ENCODE data around the gene ACIN1. TPM values are rescaled to one million over a fixed set of nuclear protein-coding genes. Genes with fewer than 3 reads are reported as not detected.

ACIN1 gene
- total and polyA plus RNA-seq, 9 of the 15 experiments (the other 6 are each of a cell fraction or from before 2014, with no cell fraction given), result 5.0 to 196 (median 129) TPM

DNA sequence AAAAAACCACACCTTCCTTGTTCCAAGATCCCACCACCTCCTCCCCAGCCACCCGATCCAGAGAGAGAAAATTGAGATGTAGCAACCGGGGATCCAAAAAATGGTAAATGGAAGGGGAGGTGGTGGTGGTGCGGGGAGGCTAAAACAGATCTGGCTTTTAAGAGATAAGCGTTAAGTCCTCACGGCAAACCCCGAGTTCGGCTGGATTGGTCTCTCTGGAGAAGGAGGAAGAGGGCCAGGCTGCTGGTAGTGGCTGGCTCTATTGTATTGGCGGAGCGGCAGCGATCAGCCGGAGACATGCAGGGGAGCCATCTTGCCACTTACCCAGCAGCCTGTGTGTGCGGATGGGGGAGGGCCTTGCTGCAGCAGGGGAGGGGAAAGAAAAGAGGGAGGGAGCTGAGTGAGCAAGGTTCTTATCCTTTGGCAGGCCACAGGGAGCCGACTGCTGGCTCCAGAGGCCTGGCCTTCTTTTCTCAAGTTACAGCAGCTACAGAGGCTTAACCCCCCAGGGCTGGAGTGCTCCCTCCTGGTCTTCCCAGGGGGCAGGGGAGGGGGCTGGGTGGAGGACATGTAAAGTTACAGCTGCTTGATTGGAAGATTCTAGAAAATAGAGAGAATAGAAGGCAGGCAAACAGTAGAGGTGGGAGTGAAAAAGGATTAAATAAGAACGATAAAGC, 23.6 kb downstream of the ACIN1 start (continued):
- TF ChIP-seq, protein P1, sequence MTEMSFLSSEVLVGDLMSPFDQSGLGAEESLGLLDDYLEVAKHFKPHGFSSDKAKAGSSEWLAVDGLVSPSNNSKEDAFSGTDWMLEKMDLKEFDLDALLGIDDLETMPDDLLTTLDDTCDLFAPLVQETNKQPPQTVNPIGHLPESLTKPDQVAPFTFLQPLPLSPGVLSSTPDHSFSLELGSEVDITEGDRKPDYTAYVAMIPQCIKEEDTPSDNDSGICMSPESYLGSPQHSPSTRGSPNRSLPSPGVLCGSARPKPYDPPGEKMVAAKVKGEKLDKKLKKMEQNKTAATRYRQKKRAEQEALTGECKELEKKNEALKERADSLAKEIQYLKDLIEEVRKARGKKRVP (CRISPR knock-in tag; IDR thresholded peaks at IDR 0.05), result no peak
- TF ChIP-seq PHB (CRISPR knock-in tag; IDR thresholded peaks at IDR 0.05) (no peak), L3MBTL2 (IDR thresholded peaks at IDR 0.05) (no peak), ZNF140 (CRISPR knock-in tag; IDR thresholded peaks at IDR 0.05) (no peak), CBFA2T2 (conservative IDR thresholded peaks at IDR 0.05) (no peak), PML (IDR thresholded peaks at IDR 0.05; ENCODE audit: low read length) (peak; percentile 60; the same call in 1 of the 2 replicates), HDAC6 (IDR thresholded peaks at IDR 0.05; ENCODE audit: low read depth, low read length) (no peak), SMARCA4 (IDR thresholded peaks at IDR 0.05) (no peak), HNRNPL (IDR thresholded peaks at IDR 0.05; ENCODE audit: low read depth, low read length) (no peak), NFYB (IDR thresholded peaks at IDR 0.05; ENCODE audit: extremely low read depth, insufficient read length) (no peak), SP1 (CRISPR knock-in tag; IDR thresholded peaks at IDR 0.05) (0 out of 2 replicates have a peak, but pooled peaks have one; percentile 15), MCM2 (IDR thresholded peaks at IDR 0.05; ENCODE audit: low read depth) (no peak)
- TF ChIP-seq, protein P2, sequence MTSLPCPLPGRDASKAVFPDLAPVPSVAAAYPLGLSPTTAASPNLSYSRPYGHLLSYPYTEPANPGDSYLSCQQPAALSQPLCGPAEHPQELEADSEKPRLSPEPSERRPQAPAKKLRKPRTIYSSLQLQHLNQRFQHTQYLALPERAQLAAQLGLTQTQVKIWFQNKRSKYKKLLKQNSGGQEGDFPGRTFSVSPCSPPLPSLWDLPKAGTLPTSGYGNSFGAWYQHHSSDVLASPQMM (CRISPR knock-in tag; IDR thresholded peaks at IDR 0.05), result no peak
- TF ChIP-seq, protein P3, sequence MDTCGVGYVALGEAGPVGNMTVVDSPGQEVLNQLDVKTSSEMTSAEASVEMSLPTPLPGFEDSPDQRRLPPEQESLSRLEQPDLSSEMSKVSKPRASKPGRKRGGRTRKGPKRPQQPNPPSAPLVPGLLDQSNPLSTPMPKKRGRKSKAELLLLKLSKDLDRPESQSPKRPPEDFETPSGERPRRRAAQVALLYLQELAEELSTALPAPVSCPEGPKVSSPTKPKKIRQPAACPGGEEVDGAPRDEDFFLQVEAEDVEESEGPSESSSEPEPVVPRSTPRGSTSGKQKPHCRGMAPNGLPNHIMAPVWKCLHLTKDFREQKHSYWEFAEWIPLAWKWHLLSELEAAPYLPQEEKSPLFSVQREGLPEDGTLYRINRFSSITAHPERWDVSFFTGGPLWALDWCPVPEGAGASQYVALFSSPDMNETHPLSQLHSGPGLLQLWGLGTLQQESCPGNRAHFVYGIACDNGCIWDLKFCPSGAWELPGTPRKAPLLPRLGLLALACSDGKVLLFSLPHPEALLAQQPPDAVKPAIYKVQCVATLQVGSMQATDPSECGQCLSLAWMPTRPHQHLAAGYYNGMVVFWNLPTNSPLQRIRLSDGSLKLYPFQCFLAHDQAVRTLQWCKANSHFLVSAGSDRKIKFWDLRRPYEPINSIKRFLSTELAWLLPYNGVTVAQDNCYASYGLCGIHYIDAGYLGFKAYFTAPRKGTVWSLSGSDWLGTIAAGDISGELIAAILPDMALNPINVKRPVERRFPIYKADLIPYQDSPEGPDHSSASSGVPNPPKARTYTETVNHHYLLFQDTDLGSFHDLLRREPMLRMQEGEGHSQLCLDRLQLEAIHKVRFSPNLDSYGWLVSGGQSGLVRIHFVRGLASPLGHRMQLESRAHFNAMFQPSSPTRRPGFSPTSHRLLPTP (IDR thresholded peaks at IDR 0.05; ENCODE audit: borderline replicate concordance, extremely low read depth, insufficient read length), result no peak
- TF ChIP-seq, protein P4, sequence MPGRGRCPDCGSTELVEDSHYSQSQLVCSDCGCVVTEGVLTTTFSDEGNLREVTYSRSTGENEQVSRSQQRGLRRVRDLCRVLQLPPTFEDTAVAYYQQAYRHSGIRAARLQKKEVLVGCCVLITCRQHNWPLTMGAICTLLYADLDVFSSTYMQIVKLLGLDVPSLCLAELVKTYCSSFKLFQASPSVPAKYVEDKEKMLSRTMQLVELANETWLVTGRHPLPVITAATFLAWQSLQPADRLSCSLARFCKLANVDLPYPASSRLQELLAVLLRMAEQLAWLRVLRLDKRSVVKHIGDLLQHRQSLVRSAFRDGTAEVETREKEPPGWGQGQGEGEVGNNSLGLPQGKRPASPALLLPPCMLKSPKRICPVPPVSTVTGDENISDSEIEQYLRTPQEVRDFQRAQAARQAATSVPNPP (IDR thresholded peaks at IDR 0.05; ENCODE audit: borderline replicate concordance, insufficient read depth, insufficient read length), result no peak
- TF ChIP-seq, protein P5, sequence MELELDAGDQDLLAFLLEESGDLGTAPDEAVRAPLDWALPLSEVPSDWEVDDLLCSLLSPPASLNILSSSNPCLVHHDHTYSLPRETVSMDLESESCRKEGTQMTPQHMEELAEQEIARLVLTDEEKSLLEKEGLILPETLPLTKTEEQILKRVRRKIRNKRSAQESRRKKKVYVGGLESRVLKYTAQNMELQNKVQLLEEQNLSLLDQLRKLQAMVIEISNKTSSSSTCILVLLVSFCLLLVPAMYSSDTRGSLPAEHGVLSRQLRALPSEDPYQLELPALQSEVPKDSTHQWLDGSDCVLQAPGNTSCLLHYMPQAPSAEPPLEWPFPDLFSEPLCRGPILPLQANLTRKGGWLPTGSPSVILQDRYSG (tag; conservative IDR thresholded peaks at IDR 0.05; ENCODE audit: low read depth), result no peak
- TF ChIP-seq, protein P6, sequence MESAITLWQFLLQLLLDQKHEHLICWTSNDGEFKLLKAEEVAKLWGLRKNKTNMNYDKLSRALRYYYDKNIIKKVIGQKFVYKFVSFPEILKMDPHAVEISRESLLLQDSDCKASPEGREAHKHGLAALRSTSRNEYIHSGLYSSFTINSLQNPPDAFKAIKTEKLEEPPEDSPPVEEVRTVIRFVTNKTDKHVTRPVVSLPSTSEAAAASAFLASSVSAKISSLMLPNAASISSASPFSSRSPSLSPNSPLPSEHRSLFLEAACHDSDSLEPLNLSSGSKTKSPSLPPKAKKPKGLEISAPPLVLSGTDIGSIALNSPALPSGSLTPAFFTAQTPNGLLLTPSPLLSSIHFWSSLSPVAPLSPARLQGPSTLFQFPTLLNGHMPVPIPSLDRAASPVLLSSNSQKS (CRISPR knock-in tag; IDR thresholded peaks at IDR 0.05), result no peak
- TF ChIP-seq, protein P7, sequence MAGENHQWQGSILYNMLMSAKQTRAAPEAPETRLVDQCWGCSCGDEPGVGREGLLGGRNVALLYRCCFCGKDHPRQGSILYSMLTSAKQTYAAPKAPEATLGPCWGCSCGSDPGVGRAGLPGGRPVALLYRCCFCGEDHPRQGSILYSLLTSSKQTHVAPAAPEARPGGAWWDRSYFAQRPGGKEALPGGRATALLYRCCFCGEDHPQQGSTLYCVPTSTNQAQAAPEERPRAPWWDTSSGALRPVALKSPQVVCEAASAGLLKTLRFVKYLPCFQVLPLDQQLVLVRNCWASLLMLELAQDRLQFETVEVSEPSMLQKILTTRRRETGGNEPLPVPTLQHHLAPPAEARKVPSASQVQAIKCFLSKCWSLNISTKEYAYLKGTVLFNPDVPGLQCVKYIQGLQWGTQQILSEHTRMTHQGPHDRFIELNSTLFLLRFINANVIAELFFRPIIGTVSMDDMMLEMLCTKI (IDR thresholded peaks at IDR 0.05; ENCODE audit: partially characterized antibody), result no peak
- TF ChIP-seq, protein P8, sequence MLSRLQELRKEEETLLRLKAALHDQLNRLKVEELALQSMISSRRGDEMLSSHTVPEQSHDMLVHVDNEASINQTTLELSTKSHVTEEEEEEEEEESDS (CRISPR knock-in tag; IDR thresholded peaks at IDR 0.05), result no peak

All from K562 (cell line).